HG03565 (cell line): ENCODE data around the gene ADARB2.

Experiments
- ATAC-seq: cut with Tn5 transposase; IDR thresholded peaks from one replicate; pipeline ENCODE4 v1.9.1; 2021; ENCODE audit warnings: mild to moderate bottlenecking, moderate library complexity; ENCODE audit not compliant: unreplicated experiment

The ADARB2 gene

DNA sequence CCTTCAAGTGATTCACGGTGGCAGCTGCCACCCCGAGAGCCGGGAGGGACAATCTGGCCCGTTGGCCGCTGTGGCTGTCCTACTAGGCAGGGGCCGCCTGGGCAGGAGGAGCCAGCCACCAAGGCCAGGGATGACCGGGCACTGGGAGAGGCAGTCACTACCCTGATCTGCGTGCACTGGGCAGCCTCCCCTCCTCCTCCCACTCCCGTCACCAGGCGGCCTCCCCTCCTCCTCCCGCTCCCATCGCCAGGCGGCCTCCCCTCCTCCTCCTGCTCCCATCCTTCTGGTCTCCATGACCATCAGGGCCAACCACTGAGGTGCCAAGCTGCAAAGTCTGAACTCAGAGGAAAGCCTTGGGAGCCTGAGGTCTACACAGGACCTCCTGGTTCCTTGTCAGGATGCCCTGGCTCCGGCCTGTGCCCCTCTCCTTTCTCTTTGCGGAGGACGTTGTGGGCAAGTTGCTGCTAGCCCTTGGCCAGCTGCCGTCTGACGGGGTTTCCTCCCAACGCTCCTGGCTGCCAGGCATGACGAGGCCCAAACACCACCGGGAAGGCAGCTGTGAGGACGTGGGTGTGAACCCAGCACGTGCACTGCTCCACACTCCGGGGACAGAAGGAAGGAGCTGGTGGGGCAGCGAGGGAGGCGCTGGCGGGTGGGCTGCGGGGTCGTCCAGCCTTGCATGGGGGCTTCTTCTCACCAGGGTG, 550.0 kb downstream of the ADARB2 start:
- no peak for ATAC-seq

DNA sequence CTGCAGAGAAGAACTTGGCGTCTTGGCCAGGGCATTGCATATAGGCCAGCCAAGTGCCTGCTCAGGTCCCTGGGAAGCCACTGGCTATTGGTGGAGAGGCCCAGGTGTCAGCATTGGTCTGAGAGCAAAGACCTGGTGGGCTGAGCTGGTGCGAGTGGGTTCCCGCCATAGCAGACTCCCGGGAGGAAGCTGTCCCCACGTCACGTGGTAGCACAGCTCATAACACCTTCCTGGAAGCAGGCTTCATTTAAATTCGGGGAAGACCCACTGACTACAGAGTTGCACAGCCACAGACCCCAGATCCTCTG, 550.7 kb downstream of the ADARB2 start:
- ATAC-seq, result no peak

DNA sequence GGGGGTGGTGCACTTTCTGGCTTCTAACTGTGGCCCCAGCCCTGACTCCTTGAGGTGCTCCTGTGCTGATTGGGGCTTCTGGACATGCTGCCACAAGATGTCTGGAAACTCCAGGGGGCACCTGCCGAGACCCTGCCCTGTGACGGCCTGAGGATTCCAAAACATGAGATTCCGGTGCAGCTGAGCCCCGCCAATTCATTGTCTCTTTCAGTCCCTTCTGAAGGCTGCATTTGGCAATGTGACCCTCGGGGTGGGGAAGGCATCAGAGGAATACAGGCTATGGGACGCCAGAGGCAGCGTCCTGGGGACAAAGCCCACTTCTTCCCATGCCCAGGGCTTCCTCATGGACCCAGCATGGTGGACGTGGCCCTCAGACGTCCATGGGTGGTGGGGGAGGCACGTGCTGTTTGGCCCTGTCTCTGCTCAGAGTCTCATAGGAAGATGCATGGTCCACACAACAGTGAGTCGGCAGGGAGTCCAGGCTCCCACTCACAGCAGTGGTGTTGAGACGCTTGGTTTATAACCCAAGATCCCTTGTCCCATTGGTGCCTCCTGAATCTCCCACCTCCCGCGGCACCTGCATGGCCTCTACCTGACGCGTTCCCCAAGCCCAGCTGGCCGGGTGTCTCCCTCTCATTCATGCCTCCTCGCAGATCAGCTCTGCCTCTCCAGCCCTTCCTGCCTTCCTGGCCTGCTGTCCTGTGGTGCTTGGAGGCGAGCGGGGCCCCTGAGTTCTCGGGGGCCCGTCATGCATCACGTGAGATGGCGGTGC, 551.2 kb downstream of the ADARB2 start:
- no peak for ATAC-seq

- no peak for ATAC-seq
These were observed 552.5 kb downstream of the ADARB2 start for GRCh38 chr10:1184541-1185430.

DNA sequence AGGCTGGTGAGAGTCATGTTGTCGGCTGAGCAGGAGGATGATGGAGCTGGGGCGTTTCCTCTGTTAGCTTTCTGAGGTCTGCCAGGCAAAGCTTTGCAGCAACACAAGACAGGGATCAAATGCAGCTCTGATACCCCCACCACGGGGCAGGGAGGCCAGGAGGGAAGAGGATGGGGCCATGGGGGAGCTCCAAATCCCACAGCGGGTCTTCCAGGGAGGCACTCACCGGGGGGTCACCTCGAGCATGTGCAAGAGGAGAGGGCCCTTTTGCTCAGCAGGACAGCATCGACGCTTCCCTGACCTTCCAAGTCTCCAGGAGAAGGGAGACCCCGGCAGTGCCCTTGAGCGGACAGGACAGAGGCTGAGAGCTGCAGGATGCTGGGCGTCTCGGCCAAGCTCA, 553.6 kb downstream of the ADARB2 start:
- ATAC-seq, result no peak

- no peak for ATAC-seq
These were observed 554.3 kb downstream of the ADARB2 start for GRCh38 chr10:1183033-1183396.

GRCh38 chr10:1182280-1183032, 554.9 kb downstream of the ADARB2 start:
- no peak for ATAC-seq

- no peak for ATAC-seq
These were observed 556.5 kb downstream of the ADARB2 start for GRCh38 chr10:1180836-1181235.

- no peak for ATAC-seq
These were observed 557.1 kb downstream of the ADARB2 start for GRCh38 chr10:1180071-1180730.

DNA sequence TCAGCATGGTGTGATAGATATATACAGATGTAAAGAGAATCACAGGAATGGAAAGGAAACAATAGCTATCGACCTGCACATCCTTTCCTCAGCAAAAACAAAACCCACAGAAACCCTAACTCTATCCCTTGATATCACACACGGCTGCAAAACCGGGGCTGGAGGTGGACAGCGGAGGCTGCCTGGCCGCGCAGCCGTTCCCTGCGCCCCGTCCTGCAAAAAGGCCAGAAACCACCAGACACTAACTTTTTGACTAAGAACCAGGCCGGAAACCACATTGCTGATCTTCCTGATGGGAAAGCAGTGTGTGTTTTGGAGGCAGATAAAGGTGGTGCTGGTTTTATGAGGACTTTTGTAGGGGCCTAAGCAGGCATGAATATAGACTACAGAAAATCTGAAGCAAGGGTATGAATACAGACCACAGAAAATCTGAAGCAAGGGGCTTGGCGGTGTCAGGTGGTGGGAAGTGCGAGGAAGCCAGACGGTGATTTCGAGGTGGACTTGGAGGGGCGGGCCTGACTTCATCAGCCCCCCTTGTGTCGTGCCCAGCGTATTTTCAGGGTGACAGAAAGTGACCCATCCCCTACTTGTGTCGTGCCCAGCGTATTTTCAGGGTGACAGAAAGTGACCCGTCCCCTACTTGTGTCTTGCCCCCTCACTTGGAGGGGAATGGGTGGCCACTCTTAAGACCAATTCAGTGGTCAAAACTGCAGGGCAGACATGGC, 557.8 kb downstream of the ADARB2 start:
- ATAC-seq, result no peak

- no peak for ATAC-seq
These were observed 558.8 kb downstream of the ADARB2 start for GRCh38 chr10:1178506-1178905.

DNA sequence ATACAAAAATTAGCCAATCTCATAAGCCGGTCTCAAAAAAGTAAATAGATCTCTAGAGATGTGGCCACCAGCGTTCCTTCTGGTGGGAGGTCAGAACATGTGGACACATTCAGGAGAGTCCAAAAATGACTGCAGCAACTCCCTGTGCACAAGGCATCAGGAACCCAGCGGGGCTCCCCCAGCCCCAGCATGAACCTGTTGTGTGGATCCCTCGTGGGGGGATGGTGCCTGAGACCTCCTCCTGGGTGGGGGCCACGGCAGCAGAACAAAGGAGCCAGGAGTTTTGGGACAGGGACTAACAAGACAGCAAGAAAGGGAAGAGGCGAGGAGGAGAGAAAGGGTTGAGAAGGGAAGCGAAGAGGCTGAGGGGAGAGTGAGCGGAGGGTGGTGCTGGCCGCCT, 559.4 kb downstream of the ADARB2 start:
- ATAC-seq, result no peak

- ATAC-seq, result no peak
These were observed 561.3 kb downstream of the ADARB2 start for GRCh38 chr10:1175956-1176565.

DNA sequence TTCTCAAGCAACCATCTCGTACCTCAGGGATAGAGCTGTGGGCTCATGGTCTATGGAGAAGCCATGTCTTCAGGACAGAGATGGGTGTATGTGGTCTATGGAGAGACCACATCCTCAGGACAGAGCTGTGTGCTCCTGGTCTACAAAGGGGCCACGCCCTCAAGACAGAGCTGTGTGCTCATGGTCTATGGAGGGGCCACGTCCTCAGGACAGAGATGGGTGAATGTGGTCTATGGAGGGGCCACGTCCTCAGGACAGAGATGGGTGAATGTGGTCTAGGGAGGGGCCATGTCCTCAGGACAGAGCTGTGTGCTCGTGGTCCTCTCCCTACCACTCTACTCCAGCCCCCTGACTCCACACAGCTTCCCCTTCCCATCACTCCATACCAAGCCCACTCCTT, 563.3 kb downstream of the ADARB2 start:
- no peak for ATAC-seq

DNA sequence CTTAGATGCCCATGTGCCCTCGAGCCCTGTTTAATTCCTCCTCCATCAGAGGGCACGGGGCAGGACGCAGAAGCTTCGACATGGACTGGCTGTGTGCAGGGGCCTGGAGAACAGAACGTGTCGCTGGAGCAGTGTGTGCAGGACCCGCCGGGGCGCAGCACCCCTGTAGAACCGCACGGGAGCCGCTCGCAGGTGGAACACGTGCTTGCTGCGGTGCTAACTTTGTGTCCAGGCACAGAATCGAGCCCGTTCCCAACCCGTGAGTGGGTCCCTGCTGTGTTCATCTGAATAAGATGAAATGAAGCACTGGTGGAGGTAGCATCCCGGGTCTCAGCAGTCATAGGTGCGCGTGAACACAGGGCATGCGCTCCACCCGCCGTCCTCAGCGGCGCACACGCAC, 564.2 kb downstream of the ADARB2 start:
- no peak for ATAC-seq

- ATAC-seq, result no peak
These were observed 564.9 kb downstream of the ADARB2 start for GRCh38 chr10:1172256-1172984.

DNA sequence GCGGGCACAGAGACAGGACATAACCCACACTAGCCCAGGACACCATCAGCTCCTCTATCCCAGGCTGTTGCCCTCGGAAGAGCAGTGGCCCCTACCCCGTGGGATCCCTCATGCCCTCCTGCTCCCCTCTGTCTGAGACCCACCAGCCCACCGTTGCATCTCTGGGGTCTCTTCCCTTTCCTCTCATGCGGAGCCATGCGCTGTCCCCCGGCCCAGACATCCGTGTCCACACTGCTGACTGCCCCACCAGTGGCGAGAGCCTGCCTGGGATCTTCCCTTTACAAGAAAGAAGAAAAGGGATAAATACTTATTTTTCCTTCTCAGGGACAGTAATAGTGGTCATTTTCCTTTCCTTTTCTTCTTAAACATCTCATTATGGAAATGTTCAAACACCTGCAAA, 565.7 kb downstream of the ADARB2 start:
- no peak for ATAC-seq

DNA sequence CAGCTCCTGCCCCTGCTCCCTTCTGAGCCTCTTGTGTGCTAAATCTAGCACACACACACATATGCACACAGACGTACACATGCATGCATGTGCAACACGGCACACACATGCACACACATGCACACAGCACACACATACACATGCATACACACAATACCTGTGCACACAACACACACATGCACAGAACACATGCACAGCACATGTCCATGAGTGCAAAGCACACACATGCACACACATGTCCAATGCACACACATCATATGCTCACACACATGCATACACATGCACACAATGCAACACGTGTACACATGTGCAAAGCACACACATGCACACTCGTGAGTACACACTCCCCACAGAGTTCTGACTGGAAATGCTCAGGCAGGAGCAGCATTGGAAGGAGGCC, 566.1 kb downstream of the ADARB2 start:
- ATAC-seq, result no peak

GRCh38 chr10:1170867-1171180, 566.5 kb downstream of the ADARB2 start:
- ATAC-seq, result no peak
